IgD-negative memory B cell (primary cell): ENCODE measurements around the gene UPF2. TPM values are rescaled to one million over a fixed set of nuclear protein-coding genes. Genes with fewer than 3 reads are reported as not detected.
"Not testable (repeated sequence)": the region's sequence is repeated elsewhere in the genome, so short reads cannot be mapped to it uniquely, and the experiment has no call there.

Source experiments
- H3K27ac Mint-ChIP-seq, 3 donors: one replicate each; pipeline ENCODE4 v1.8.0; 2020 to 2022; ENCODE audit warnings: mild to moderate bottlenecking in 3 of 3, mixed read lengths in 3 of 3, moderate library complexity in 1 of 3
- H3K27me3 Mint-ChIP-seq: one replicate; pipeline ENCODE4 v1.8.0; 2021; ENCODE audit warnings: mixed read lengths
- H3K36me3 Mint-ChIP-seq: one replicate; pipeline ENCODE4 v1.8.0; 2020; ENCODE audit warnings: mild to moderate bottlenecking, mixed read lengths
- H3K4me1 Mint-ChIP-seq, 3 donors: one replicate each; pipeline ENCODE4 v1.8.0; 2020 to 2022; ENCODE audit warnings: mixed read lengths in 3 of 3, mild to moderate bottlenecking in 1 of 3
- H3K4me3 Mint-ChIP-seq, 4 donors: one replicate each; pipeline ENCODE4 v1.8.0; 2020 to 2022; ENCODE audit warnings: mild to moderate bottlenecking in 4 of 4, mixed read lengths in 4 of 4, moderate library complexity in 3 of 4
- H3K9me3 Mint-ChIP-seq, 3 donors: one replicate each; pipeline ENCODE4 v1.8.0; 2020 to 2021; ENCODE audit warnings: mixed read lengths in 3 of 3, mild to moderate bottlenecking in 1 of 3
- polyA plus RNA-seq: library from polyadenylated mRNA; unstranded; fragments of 300-500 nt; fragmentation: Illumina TruSeq; gene quantifications from one replicate; pipeline ENCODE4 v1.2.3, GENCODE V29; 2021

UPF2 gene
- polyA plus RNA-seq, 1 donor from 2014 or later: 32.2 TPM

GRCh38 chr10:12018438-12019282 is 23.9 kb downstream of the UPF2 start:
- Mint-ChIP-seq H3K27ac (no peak overlapping the region), H3K36me3 (peaks cover 11% of the 10 kb centered on the region), H3K9me3 (no peaks in the 10 kb centered on the region), H3K4me1 (peaks cover 11 to 30% (median 25%) of the 10 kb centered on the region in 3 donors), H3K4me3 (no peak overlapping the region), H3K27me3 (no peaks in the 10 kb centered on the region)

DNA sequence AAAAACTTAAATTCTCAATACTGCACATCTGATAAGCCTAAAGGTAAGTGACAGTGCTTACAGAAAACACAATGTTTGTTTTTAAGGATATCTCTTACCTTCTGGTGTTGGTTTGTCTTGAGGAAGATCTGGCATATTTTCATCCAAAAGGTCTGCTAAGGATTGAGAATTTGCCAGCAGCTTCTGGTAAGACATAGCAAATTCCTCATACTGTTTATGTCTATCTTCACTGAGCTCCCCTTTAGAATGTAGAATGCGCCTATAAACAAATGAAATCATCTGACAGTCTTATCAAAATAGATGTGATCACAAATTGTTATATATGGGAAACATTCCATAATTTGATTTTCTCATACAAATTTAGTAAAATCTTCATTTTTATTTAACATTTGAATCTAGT is 28.7 kb downstream of the UPF2 start:
- H3K9me3 Mint-ChIP-seq: peaks cover 0 to 7% (median 7%) of the 10 kb centered on the region in 3 donors
- peaks cover 15% of the 10 kb centered on the region for H3K36me3 Mint-ChIP-seq
- H3K4me1 Mint-ChIP-seq: peaks cover 1 to 17% (median 11%) of the 10 kb centered on the region in 3 donors
- no peaks in the 10 kb centered on the region for H3K27me3 Mint-ChIP-seq
- no peak overlapping the region for H3K4me3 Mint-ChIP-seq
- no peak overlapping the region for H3K27ac Mint-ChIP-seq

GRCh38 chr10:12013391-12013790 is 29.2 kb downstream of the UPF2 start:
- not testable (repeated sequence) for H3K9me3 Mint-ChIP-seq, H3K27ac Mint-ChIP-seq, H3K27me3 Mint-ChIP-seq, H3K4me3 Mint-ChIP-seq
- Mint-ChIP-seq H3K4me1 (peaks cover 1 to 17% (median 11%) of the 10 kb centered on the region in 3 donors), H3K36me3 (peaks cover 15% of the 10 kb centered on the region)

- peak overlapping the region in 1 of 4 donors; percentile 2 for H3K4me3 Mint-ChIP-seq
- H3K36me3 Mint-ChIP-seq: peaks cover 12% of the 10 kb centered on the region
- H3K9me3 Mint-ChIP-seq: peaks cover 0 to 7% (median 7%) of the 10 kb centered on the region in 3 donors
- peak overlapping the region in 1 of 3 donors; percentile 59 for H3K27ac Mint-ChIP-seq
- H3K27me3 Mint-ChIP-seq: no peaks in the 10 kb centered on the region
- H3K4me1 Mint-ChIP-seq: peaks cover 1 to 6% (median 4%) of the 10 kb centered on the region in 3 donors
These were observed 32.3 kb downstream of the UPF2 start for GRCh38 chr10:12010353-12010752.

DNA sequence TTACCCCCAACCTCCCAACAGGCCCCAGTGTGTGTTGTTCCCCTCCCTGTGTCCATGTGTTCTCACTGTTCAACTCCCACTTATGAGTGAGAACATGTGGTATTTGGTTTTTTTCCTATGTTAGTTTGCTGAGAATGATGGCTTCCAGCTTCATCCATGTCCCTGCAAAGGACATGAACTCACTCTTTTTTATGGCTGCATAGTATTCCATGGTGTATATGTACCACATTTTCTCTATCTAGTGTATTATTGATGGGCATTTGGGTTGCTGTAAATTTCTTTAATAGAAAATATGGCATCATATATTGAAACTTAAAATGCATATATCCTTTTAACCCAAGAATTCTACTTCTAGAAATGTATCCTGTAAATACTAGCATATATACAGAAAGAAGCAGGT is 33.8 kb downstream of the UPF2 start:
- not testable (repeated sequence) for H3K27me3 Mint-ChIP-seq, H3K4me3 Mint-ChIP-seq, H3K27ac Mint-ChIP-seq, H3K9me3 Mint-ChIP-seq, H3K4me1 Mint-ChIP-seq
- H3K36me3 Mint-ChIP-seq: peaks cover 17% of the 10 kb centered on the region

DNA sequence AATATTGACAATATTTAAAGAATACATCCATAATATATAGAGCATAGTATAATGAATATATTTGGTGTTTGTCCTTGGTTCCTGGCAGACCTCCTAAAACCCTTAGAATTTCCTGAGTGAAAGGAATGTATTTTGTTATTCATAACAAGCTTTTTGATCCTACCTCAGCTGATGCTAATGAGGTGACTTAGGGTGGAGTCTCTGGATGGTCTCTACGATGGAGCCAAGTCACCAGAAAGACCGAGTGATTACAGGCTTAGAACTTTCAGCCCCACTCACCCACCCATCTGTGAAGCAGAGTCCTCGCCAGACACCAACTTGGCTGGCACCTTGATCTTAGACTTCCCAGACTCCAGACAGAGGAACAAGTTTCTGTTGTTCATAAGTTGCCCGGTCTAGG is 35.9 kb downstream of the UPF2 start:
- H3K36me3 Mint-ChIP-seq: peaks cover 21% of the 10 kb centered on the region

DNA sequence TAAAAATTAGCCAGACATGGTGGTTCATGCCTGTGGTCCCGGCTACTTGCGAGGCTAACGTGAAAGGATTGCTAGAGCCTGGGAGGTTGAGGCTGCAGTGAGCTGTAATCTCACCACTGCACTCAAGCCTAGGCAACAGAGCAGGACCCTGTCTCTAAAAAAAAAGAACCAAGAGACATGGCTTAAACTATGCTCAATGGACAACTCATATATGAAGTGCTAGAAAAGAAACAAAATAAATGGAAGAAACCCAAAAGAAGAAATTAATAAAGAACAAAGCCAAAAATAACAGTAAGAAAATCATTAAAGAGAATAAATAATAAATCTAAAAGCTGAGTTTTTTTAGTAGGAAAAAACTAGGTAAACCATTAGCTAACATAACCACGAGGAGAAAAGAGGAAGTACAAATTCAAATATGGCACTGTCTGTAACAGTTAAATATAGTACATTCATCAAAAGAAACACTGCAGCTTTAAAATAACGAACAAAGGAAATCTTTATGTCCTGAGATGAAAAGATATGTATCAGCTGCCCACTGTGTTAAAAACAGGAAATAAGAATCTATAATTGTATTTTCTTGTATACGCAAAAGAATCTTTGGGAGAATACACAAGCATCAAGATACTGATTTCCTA is 48.7 kb downstream of the UPF2 start:
- H3K36me3 Mint-ChIP-seq: peaks cover 12% of the 10 kb centered on the region
- H3K9me3 Mint-ChIP-seq: no peaks in the 10 kb centered on the region
- H3K27me3 Mint-ChIP-seq: no peaks in the 10 kb centered on the region
- H3K4me1 Mint-ChIP-seq: peaks cover 5 to 20% (median 17%) of the 10 kb centered on the region in 3 donors
- peak overlapping the region in 3 of 4 donors; percentile 34 to 87 (median 74) for H3K4me3 Mint-ChIP-seq
- peak overlapping the region; percentile 33 to 65 (median 61) for H3K27ac Mint-ChIP-seq

More for the DNA sequence above, 35.9 kb downstream of the UPF2 start:
- Mint-ChIP-seq H3K4me1 (peaks cover 2 to 6% (median 5%) of the 10 kb centered on the region in 3 donors), H3K27ac (no peak overlapping the region), H3K27me3 (no peaks in the 10 kb centered on the region), H3K4me3 (no peak overlapping the region), H3K9me3 (peaks cover 0 to 7% (median 7%) of the 10 kb centered on the region in 3 donors)

- Mint-ChIP-seq H3K36me3 (peaks cover 11% of the 10 kb centered on the region), H3K4me3 (no peak overlapping the region), H3K4me1 (peaks cover 7 to 17% (median 16%) of the 10 kb centered on the region in 3 donors), H3K27ac (no peak overlapping the region), H3K27me3 (no peaks in the 10 kb centered on the region), H3K9me3 (no peaks in the 10 kb centered on the region)
These were observed 53.7 kb downstream of the UPF2 start for GRCh38 chr10:11988924-11989323.

DNA sequence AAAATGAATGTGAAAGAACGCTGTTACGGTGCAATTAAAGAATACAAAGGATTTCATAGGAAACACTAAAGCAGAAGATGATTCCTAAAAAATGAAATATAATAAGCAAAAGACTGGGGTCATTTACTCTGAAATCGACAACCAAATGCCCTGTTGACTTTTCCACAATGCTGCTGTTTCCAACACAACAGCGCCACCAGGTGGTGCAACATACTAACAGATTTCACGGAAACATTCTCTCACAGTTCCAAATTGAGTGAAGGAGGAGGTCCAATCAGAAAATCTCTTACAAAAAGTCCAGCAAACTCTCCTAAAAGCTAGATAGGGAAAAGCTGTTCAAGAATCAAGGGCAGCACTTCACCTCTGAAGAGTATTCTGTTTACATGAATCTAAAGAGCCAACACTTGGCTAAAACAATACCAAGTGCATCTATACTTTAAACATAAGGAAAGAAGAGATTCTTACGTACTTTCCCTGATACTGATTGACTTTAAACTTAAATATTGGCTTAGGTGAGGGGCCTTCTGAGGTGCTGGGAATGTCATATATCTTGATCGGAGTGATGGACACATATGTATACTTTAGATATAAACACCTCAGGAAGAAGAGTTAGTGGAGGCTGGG is 55.9 kb downstream of the UPF2 start:
- peaks cover 8% of the 10 kb centered on the region for H3K36me3 Mint-ChIP-seq
- H3K4me3 Mint-ChIP-seq: peak overlapping the region in 1 of 4 donors; percentile 22
- H3K27ac Mint-ChIP-seq: peak overlapping the region in 1 of 3 donors; percentile 25

GRCh38 chr10:11982253-11982652 is 60.4 kb downstream of the UPF2 start:
- peaks cover 9% of the 10 kb centered on the region for H3K36me3 Mint-ChIP-seq

More for the DNA sequence above, 55.9 kb downstream of the UPF2 start:
- peaks cover 7 to 11% (median 10%) of the 10 kb centered on the region in 3 donors for H3K4me1 Mint-ChIP-seq
- H3K27me3 Mint-ChIP-seq: no peaks in the 10 kb centered on the region
- no peaks in the 10 kb centered on the region for H3K9me3 Mint-ChIP-seq

DNA sequence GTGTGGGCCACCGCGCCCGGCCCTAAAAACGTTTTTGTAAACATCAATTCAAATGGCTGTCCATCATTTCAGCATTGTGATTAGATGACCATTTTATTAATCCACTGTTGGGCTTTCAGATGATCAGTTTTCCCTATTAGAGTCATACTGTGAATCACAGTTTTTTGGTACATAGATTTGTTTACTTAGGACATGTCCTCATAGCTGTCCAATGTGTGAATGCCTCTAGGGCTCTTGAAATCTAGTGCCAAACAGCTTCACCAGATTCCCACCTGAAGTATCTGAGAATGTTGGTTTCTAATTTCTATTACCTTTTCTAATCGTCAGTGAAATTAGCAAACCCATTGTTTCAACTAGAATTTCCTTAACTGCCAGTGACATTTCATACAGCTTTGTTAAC is 66.8 kb downstream of the UPF2 start:
- peaks cover 4 to 11% (median 5%) of the 10 kb centered on the region in 3 donors for H3K4me1 Mint-ChIP-seq
- no peak overlapping the region for H3K27ac Mint-ChIP-seq
- no peak overlapping the region for H3K4me3 Mint-ChIP-seq
- H3K9me3 Mint-ChIP-seq: no peaks in the 10 kb centered on the region
- peaks cover 8% of the 10 kb centered on the region for H3K36me3 Mint-ChIP-seq
- H3K27me3 Mint-ChIP-seq: no peaks in the 10 kb centered on the region

More at GRCh38 chr10:11982253-11982652, 60.4 kb downstream of the UPF2 start:
- Mint-ChIP-seq H3K4me3 (no peak overlapping the region), H3K27ac (no peak overlapping the region), H3K9me3 (no peaks in the 10 kb centered on the region), H3K4me1 (peaks cover 6 to 9% (median 7%) of the 10 kb centered on the region in 3 donors), H3K27me3 (no peaks in the 10 kb centered on the region)

DNA sequence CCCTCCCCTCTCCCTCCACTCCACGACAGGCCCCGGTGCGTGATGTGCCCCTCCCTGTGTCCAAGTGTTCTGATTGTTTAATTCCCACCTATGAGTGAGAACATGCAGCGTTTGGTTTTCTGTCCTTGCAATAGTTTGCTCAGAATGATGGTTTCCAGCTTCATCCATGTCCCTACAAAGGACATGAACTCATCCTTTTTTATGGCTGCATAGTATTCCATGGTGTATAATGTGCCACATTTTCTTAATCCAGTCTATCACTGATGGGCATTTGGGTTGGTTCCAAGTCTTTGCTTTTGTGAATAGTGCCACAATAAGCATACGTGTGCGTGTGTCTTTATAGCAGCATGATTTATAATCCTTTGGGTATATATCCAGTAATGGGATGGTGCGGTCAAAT is 70.1 kb downstream of the UPF2 start:
- H3K4me1 Mint-ChIP-seq: peaks cover 4 to 11% (median 5%) of the 10 kb centered on the region in 3 donors
- not testable (repeated sequence) for H3K4me3 Mint-ChIP-seq

GRCh38 chr10:11962176-11962575 is 80.4 kb downstream of the UPF2 start:
- no peak overlapping the region for H3K4me3 Mint-ChIP-seq
- H3K9me3 Mint-ChIP-seq: no peaks in the 10 kb centered on the region
- peaks cover 19% of the 10 kb centered on the region for H3K36me3 Mint-ChIP-seq
- peak overlapping the region in 1 of 3 donors; percentile 54 for H3K27ac Mint-ChIP-seq
- no peaks in the 10 kb centered on the region for H3K27me3 Mint-ChIP-seq
- H3K4me1 Mint-ChIP-seq: no peaks in the 10 kb centered on the region

More for the DNA sequence above, 70.1 kb downstream of the UPF2 start:
- H3K27ac Mint-ChIP-seq, H3K36me3 Mint-ChIP-seq, H3K9me3 Mint-ChIP-seq, H3K27me3 Mint-ChIP-seq: not testable (repeated sequence)

DNA sequence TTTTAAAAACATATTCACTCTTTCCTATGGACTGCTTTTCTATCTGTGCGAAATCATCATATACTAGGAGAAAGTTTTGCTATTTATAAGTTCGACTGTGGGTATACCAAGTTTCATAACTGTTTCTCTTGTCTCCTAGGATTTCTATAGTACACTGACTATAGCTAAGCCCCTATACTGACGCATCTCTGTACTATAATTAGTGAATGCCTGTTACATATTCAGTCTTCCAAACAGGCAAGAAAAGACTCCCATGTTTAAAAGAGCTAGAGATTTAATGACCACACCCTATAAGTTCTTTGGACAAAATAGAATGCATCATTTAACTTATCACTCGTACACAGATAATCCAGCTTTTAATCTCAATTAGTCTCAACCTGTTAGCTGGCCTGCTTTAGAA is 80.8 kb downstream of the UPF2 start:
- H3K27ac Mint-ChIP-seq: no peak overlapping the region
- peaks cover 16% of the 10 kb centered on the region for H3K36me3 Mint-ChIP-seq

GRCh38 chr10:11959966-11960365 is 82.6 kb downstream of the UPF2 start:
- Mint-ChIP-seq H3K4me1 (no peaks in the 10 kb centered on the region), H3K9me3 (no peaks in the 10 kb centered on the region), H3K4me3 (no peak overlapping the region), H3K36me3 (peaks cover 9% of the 10 kb centered on the region), H3K27ac (peak overlapping the region in 1 of 3 donors; percentile 71), H3K27me3 (no peaks in the 10 kb centered on the region)

More for the DNA sequence above, 80.8 kb downstream of the UPF2 start:
- no peaks in the 10 kb centered on the region for H3K27me3 Mint-ChIP-seq
- no peak overlapping the region for H3K4me3 Mint-ChIP-seq
- H3K4me1 Mint-ChIP-seq: no peaks in the 10 kb centered on the region
- H3K9me3 Mint-ChIP-seq: no peaks in the 10 kb centered on the region
